Duodenal mucosa (tissue), 2 donors: ENCODE measurements around the gene DYNC1I2.

Source experiments
- H3K27ac ChIP-seq: one replicate; pipeline ENCODE4 v1.7.0; 2013; ENCODE audit warnings: low read depth, low read length
- H3K27me3 ChIP-seq, 2 donors: one replicate each; pipeline ENCODE4 v1.7.0; 2013; ENCODE audit warnings: low read length in 2 of 2, control low read depth in 1 of 2; ENCODE audit not compliant: insufficient read depth in 2 of 2, control insufficient read depth in 1 of 2
- H3K36me3 ChIP-seq, 2 donors: one replicate each; pipeline ENCODE4 v1.7.0; 2013; ENCODE audit warnings: low read length in 2 of 2, control low read depth in 1 of 2; ENCODE audit not compliant: insufficient read depth in 2 of 2, control insufficient read depth in 1 of 2
- H3K4me1 ChIP-seq, 2 donors: one replicate each; pipeline ENCODE4 v1.7.0; 2013; ENCODE audit warnings: low read length in 2 of 2, control low read depth in 1 of 2; ENCODE audit not compliant: insufficient read depth in 2 of 2, control insufficient read depth in 1 of 2
- H3K4me3 ChIP-seq, 2 donors: one replicate each; pipeline ENCODE4 v1.7.0; 2013; ENCODE audit warnings: low read length in 2 of 2, low read depth in 1 of 2
- H3K9ac ChIP-seq, 2 donors: one replicate each; pipeline ENCODE4 v1.7.0; 2013; ENCODE audit warnings: low read length in 2 of 2, low read depth in 1 of 2
- H3K9me3 ChIP-seq, 2 donors: one replicate each; pipeline ENCODE4 v1.7.0; 2013; ENCODE audit warnings: low read length in 2 of 2, control low read depth in 1 of 2; ENCODE audit not compliant: control insufficient read depth in 1 of 2

DYNC1I2 gene

DNA sequence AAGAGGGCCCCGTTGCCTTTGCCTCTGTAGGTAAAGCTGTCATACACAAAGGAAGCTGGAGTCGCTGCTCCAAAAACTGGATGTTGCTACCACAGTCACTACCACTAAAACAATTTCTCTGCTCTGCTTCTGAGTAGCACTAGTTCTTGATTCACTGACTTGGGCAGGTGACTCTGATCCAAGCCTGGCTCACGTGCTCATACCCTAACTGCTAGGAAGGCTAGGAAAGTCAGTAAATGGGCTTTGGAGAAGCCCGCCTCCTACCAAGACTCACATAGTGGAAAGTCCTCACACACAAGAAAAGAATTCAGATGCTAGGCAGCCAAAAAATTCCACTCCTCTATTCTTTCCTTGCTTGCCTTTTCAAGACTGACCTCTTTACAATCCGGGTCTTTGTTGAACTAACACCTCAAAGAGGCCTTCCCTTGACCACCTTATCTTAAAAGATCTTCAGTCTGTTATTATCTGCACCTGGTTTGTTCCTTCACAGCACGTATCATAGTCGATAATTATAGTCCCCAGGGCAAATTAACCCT is 11.4 kb upstream of the DYNC1I2 start:
- no peak overlapping the region for H3K27ac ChIP-seq
- H3K9me3 ChIP-seq: no peaks in the 10 kb centered on the region
- no peak overlapping the region for H3K9ac ChIP-seq
- H3K4me1 ChIP-seq: no peaks in the 10 kb centered on the region
- H3K27me3 ChIP-seq: no peaks in the 10 kb centered on the region
- no peaks in the 10 kb centered on the region for H3K36me3 ChIP-seq
- no peak overlapping the region for H3K4me3 ChIP-seq

DNA sequence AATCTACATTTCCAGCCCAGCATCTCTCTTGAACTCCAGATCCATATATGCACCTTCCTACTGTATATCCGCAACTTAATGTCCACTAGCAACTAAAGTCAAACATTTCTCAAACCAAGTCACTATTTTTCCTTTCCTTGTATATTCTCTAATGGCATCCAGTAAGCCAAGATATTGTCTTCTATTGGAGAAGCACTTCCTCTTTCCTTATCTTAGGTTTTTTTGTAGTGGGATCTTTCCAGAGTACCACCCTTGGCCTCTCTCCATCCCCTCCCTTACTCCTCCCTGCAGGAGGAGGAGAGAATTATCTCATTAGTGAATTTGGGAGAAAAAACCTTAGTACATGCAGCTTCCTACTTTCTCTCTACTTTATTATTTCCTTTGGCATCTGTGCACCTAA is 8.7 kb upstream of the DYNC1I2 start:
- Histone ChIP-seq H3K27me3 (no peaks in the 10 kb centered on the region), H3K9me3 (no peaks in the 10 kb centered on the region)

DNA sequence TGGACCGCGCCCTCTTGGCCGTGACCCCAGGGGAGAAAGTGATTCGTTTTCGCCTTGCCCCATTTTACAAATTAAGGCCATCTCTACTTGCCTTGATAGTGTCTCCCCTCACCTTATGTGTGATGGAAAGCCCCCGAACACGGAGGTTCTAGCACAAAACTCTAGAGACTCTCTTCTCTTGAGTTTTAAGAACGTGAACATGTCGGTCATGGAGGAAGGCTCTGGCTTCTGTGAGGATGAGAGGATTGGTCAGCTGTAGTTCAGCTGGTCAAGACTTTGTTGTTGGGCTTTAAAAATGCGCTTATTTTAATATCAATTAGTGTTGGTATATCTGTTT is 828 bp downstream of the DYNC1I2 start:
- Histone ChIP-seq H3K9me3 (no peaks in the 10 kb centered on the region), H3K27me3 (no peaks in the 10 kb centered on the region), H3K9ac (peak overlapping the region; percentile 79 to 84), H3K27ac (peak overlapping the region; percentile 76), H3K4me1 (peaks cover 9 to 11% of the 10 kb centered on the region in 2 donors), H3K36me3 (peaks cover 4 to 10% of the 10 kb centered on the region in 2 donors), H3K4me3 (peak overlapping the region; percentile 92 to 96)

More for the DNA sequence above, 8.7 kb upstream of the DYNC1I2 start:
- no peak overlapping the region for H3K27ac ChIP-seq
- H3K36me3 ChIP-seq: no peaks in the 10 kb centered on the region
- H3K9ac ChIP-seq: no peak overlapping the region
- no peak overlapping the region for H3K4me3 ChIP-seq
- H3K4me1 ChIP-seq: no peaks in the 10 kb centered on the region

DNA sequence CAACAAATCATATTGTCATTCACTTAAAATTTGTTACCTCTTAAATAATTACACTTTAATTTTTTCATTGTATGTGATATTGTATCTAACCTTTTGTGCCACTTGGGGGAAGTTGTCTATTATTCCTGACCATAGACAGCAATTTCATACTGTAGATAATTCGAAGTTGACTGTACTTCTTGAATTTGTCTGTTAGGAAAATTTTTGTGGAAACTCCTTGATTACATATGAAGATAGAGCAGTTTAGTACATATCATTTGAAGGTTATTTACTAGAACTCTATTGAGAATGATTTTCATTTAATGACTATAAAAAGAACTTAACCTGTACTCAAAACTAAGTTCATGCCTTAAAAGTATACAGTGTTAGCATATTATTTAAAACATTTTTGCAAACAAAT is 5.1 kb downstream of the DYNC1I2 start:
- H3K9me3 ChIP-seq: no peaks in the 10 kb centered on the region
- H3K36me3 ChIP-seq: peaks cover 7 to 18% of the 10 kb centered on the region in 2 donors
- no peaks in the 10 kb centered on the region for H3K27me3 ChIP-seq
- H3K4me3 ChIP-seq: no peak overlapping the region
- peaks cover 9 to 11% of the 10 kb centered on the region in 2 donors for H3K4me1 ChIP-seq
- no peak overlapping the region for H3K27ac ChIP-seq
- no peak overlapping the region for H3K9ac ChIP-seq

DNA sequence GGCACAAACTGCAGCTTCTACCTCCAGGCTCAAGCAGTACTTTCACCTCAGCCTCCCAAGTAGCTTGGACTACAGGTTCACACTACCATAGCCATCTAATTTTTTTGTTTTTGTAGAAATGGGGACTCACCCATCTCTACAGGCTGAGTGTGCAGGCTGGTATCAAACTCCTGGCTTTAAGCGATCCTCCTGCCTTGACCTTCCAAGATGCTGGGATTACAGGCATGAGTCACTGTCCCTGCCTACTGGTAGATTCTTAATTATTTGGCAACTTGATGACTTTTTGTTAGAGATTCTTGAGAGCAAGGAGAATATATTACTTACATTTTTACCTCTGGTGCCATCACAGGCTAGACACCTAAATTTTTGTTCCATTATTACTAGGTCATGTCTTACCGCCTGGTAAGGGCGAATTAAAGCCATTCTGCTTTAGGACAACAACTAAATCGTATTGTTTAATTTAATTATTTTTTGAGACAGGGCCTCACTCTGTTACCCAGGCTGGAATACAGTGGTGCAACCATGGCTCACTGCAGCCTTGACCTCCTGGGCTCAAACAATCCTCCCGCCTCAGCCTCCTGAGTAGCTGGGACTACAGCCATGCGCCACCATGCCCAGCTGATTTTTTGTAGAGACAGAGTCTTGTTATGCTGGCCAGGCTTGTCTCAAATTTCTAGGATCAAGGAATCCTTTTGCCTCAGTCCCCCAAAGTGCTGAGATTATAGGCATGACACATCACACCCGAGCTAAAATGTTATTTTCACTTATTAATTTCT is 15.7 kb downstream of the DYNC1I2 start:
- H3K27ac ChIP-seq: no peak overlapping the region
- no peaks in the 10 kb centered on the region for H3K27me3 ChIP-seq
- no peaks in the 10 kb centered on the region for H3K4me1 ChIP-seq
- no peak overlapping the region for H3K9ac ChIP-seq
- H3K36me3 ChIP-seq: peaks cover 6 to 13% of the 10 kb centered on the region in 2 donors
- H3K4me3 ChIP-seq: no peak overlapping the region
- H3K9me3 ChIP-seq: no peaks in the 10 kb centered on the region

DNA sequence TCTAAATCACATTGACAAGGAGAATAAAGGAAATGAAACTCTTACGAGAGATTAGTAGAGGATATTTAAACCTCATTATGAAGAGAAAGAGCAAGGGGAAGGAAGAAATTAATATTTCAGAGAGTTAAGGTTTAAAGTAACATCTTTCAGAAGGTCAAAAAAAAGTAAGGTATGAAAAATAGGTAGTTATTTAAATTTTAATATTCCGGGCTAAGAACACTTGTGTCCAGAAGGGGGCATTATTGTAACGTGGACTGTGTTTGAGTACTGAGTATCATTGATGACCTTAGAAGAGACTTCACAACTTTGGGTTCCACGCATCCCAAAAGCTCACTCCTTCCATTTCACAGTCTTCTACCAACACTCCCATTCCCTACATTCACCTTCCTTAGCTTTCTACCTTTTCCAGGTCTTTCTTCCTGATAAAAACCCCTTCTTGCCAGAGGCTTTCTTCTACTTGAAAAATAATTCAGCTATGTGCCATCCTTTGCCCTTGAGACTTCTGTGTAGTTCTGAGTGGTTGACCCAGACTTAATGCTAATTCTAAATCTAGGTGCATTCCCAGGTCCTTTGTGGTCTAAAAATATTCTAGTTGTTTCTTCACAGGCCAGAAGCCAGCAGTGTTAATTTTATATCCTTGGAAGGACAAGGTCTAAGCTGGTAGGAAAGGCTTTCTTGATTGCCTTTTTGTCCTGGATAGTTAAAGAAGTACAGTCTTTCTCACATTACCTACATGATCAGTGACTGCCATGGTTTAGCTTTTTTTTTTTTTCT is 16.5 kb downstream of the DYNC1I2 start:
- Histone ChIP-seq H3K9me3 (no peaks in the 10 kb centered on the region), H3K4me1 (no peaks in the 10 kb centered on the region), H3K27ac (no peak overlapping the region), H3K36me3 (peaks cover 4 to 12% of the 10 kb centered on the region in 2 donors), H3K27me3 (no peaks in the 10 kb centered on the region), H3K4me3 (no peak overlapping the region), H3K9ac (no peak overlapping the region)

DNA sequence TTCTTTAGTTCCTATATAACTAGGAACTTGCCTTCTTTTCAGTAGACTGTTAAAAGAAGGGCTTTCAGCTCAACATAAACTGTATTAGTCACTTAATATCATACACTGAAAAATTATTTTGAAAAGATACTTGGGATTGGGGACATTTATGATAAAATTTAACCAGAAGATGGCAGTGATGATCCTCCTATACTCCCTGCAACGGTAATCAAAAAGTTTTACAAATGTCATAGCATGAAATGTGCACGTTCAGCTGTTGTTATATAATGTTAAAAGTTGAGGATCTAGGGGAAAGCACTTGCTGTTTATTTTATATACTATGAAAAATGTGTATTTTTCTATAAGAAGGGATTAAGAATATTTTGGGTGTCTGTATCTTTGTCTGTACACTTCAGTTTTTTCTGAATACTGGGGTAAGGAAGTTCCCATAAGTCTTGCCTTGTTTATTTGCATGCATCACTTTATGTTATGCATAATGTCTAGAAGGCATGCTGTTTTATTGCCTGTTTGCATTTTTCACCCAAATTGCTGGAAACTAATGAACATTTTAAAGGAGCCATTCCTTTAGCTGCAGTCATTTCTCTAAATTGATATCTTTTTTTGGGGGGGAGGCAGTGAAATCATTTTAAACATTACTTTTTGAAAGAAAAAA is 19.0 kb downstream of the DYNC1I2 start:
- Histone ChIP-seq H3K9ac (no peak overlapping the region), H3K4me3 (no peak overlapping the region), H3K27ac (no peak overlapping the region), H3K4me1 (no peaks in the 10 kb centered on the region), H3K27me3 (no peaks in the 10 kb centered on the region), H3K36me3 (peaks cover 6 to 7% of the 10 kb centered on the region in 2 donors), H3K9me3 (no peaks in the 10 kb centered on the region)

DNA sequence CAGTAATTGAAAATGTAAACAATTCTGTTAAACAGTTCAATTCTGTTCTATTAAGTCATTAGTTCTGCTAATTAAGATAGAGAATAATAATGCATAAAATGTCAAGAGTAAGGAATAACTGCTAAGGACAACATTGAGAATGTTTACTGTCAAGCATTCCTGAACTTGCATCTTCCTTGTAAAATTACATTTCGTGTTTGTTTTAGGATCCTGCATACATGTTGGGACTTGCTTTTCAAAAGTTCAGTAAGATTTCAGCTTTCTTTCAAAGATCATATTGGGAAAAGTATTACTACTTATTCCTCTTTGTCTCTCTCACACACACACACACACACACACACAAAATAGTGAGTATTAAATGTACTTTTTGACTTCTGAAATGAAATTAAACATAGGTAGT is 20.5 kb downstream of the DYNC1I2 start:
- Histone ChIP-seq H3K27ac (no peak overlapping the region), H3K36me3 (peaks cover 2 to 6% of the 10 kb centered on the region in 2 donors), H3K9me3 (no peaks in the 10 kb centered on the region), H3K4me1 (no peaks in the 10 kb centered on the region), H3K9ac (no peak overlapping the region), H3K27me3 (no peaks in the 10 kb centered on the region), H3K4me3 (no peak overlapping the region)

DNA sequence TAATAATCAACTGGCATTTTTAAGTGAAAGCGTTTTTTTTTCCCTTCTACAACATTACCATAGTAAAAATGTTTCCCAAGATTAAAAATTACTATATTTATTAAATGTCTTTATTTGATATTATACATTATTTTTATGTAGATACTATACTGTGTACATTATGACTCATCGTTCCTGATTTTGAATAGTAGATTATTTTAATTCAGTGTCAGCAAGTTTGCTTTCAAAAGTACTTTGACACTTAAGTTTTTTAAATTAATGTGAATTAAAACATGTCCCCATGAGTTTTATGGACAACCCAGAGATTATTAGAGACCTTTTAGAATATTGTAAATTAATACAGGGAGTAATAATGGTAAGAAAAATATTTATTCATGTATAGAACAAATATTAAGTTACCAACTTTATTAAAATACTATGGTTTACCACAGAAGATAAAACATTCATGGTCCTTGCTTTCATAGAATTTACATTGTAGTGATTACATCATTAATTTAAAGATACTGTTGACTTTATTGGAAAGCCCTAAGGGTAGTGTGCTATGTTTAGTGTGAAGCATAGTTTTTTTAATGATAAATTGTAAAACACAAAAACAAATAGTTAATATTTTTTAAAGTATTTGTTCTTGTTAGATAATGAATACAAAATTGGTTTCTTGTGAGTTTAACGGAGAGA is 21.9 kb downstream of the DYNC1I2 start:
- Histone ChIP-seq H3K27me3 (no peaks in the 10 kb centered on the region), H3K9ac (no peak overlapping the region), H3K4me3 (no peak overlapping the region), H3K27ac (no peak overlapping the region), H3K9me3 (no peaks in the 10 kb centered on the region), H3K4me1 (no peaks in the 10 kb centered on the region), H3K36me3 (peaks cover 0 to 6% of the 10 kb centered on the region in 2 donors)
